GM23338 (cell line): ENCODE results near the gene RANBP6. TPM values are rescaled to one million over a fixed set of nuclear protein-coding genes. Genes with fewer than 3 reads are reported as not detected.

Experiments
- ATAC-seq: fragments of 200-7000 bp; cut with Tn5 transposase; 3 replicates; pipeline ENCODE4 v1.9.1; 2020
- DNase-seq: peaks from one replicate; pipeline ENCODE4 v3.0.0-alpha.2; 2015; ENCODE audit warnings: low spot score
- H2AFZ ChIP-seq: fragments of 200-600 bp; sonication (generic); 2 replicates; pipeline ENCODE4 v1.8.0; 2016; ENCODE audit warnings: antibody characterized with exemption, mild to moderate bottlenecking, moderate library complexity
- H3F3A ChIP-seq: fragments of 200-600 bp; sonication (generic); replicated peaks from 2 replicates; pipeline ENCODE4 v1.8.0; 2017; ENCODE audit warnings: antibody characterized with exemption, mixed run types, low read depth
- H3K27ac ChIP-seq: fragments of 200-600 bp; sonication (generic); 2 replicates; pipeline ENCODE4 v1.6.1; 2016; ENCODE audit warnings: low read depth
- H3K27me3 ChIP-seq: fragments of 200-600 bp; sonication (generic); 2 replicates; pipeline ENCODE4 v1.8.0; 2016; ENCODE audit warnings: mild to moderate bottlenecking, mixed run types, moderate library complexity; ENCODE audit not compliant: insufficient read depth
- H3K36me3 ChIP-seq: fragments of 200-600 bp; sonication (generic); 2 replicates; pipeline ENCODE4 v1.8.0; 2016; ENCODE audit warnings: mild to moderate bottlenecking; ENCODE audit not compliant: insufficient read depth
- H3K4me1 ChIP-seq: fragments of 200-600 bp; sonication (generic); 2 replicates; pipeline ENCODE4 v1.8.0; 2016; ENCODE audit warnings: mild to moderate bottlenecking, moderate library complexity; ENCODE audit not compliant: insufficient read depth
- H3K4me2 ChIP-seq: fragments of 200-600 bp; sonication (generic); 2 replicates; pipeline ENCODE4 v1.7.1; 2017; ENCODE audit warnings: mixed run types
- H3K4me3 ChIP-seq: fragments of 200-600 bp; sonication (generic); 2 replicates; pipeline ENCODE4 v1.6.1; 2016; ENCODE audit warnings: mixed run types
- H3K79me2 ChIP-seq: fragments of 200-600 bp; sonication (generic); replicated peaks from 2 replicates; pipeline ENCODE4 v1.8.0; 2017; ENCODE audit warnings: mild to moderate bottlenecking; ENCODE audit not compliant: insufficient read depth
- H3K9me2 ChIP-seq: fragments of 200-600 bp; sonication (generic); 2 replicates; pipeline ENCODE4 v1.8.0; 2017; ENCODE audit not compliant: insufficient read depth
- H4K20me1 ChIP-seq: fragments of 200-600 bp; sonication (generic); replicated peaks from 2 replicates; pipeline ENCODE4 v1.8.0; 2017; ENCODE audit warnings: mild to moderate bottlenecking; ENCODE audit not compliant: insufficient read depth
- H3K27ac Mint-ChIP-seq: 2 replicates; pipeline ENCODE4 v1.8.0; 2020; ENCODE audit warnings: inconsistent platforms, mild to moderate bottlenecking, moderate library complexity, mixed read lengths
- H3K27me3 Mint-ChIP-seq: 3 replicates; pipeline ENCODE4 v1.8.0; 2022; ENCODE audit warnings: low read depth, mild to moderate bottlenecking, moderate library complexity, mixed read lengths, inconsistent platforms; ENCODE audit not compliant: insufficient read depth, poor library complexity
- H3K36me3 Mint-ChIP-seq: 3 replicates; pipeline ENCODE4 v1.8.0; 2021; ENCODE audit warnings: low read depth, mild to moderate bottlenecking, inconsistent platforms, moderate library complexity, mixed read lengths
- H3K4me1 Mint-ChIP-seq: 3 replicates; pipeline ENCODE4 v1.8.0; 2020; ENCODE audit warnings: mild to moderate bottlenecking, inconsistent platforms, mixed read lengths
- H3K4me3 Mint-ChIP-seq: 3 replicates; pipeline ENCODE4 v1.8.0; 2021; ENCODE audit warnings: moderate library complexity, mild to moderate bottlenecking, inconsistent platforms, mixed read lengths
- H3K9me3 Mint-ChIP-seq: 3 replicates; pipeline ENCODE4 v1.8.0; 2020; ENCODE audit warnings: moderate library complexity, mild to moderate bottlenecking, inconsistent platforms, mixed read lengths
- CTCF ChIP-seq, 2 experiments: fragments of 200-600 bp in 1 of 2; sonication (generic) in 1 of 2; conservative IDR thresholded peaks; 2 replicates each; pipeline versions ENCODE4 v1.5.1 to v1.6.1; 2016 to 2017; ENCODE audit warnings: antibody characterized with exemption in 2 of 2, low read depth in 2 of 2, mild to moderate bottlenecking in 2 of 2, moderate library complexity in 1 of 2
- ETS1 ChIP-seq: IDR thresholded peaks from 2 replicates; pipeline ENCODE4 v1.6.1; 2016; ENCODE audit warnings: antibody characterized with exemption
- EZH2 ChIP-seq: fragments of 200-600 bp; sonication (generic); IDR thresholded peaks from one replicate; pipeline ENCODE4 v1.8.0; 2017; ENCODE audit warnings: antibody characterized with exemption, mild to moderate bottlenecking, low read depth; ENCODE audit not compliant: unreplicated experiment
- EZH2phosphoT487 ChIP-seq: fragments of 200-600 bp; sonication (generic); IDR thresholded peaks from one replicate; pipeline ENCODE4 v1.8.1; 2018; ENCODE audit warnings: antibody characterized with exemption; ENCODE audit not compliant: unreplicated experiment
- JUNB ChIP-seq: IDR thresholded peaks from one replicate; pipeline ENCODE4 v1.6.1; 2016; ENCODE audit warnings: antibody characterized with exemption; ENCODE audit not compliant: unreplicated experiment
- POLR2AphosphoS5 ChIP-seq: IDR thresholded peaks from 2 replicates; pipeline ENCODE4 v1.6.1; 2016; ENCODE audit warnings: antibody characterized with exemption, low read depth
- STAT1 ChIP-seq: IDR thresholded peaks from one replicate; pipeline ENCODE4 v1.6.1; 2016; ENCODE audit warnings: antibody characterized with exemption; ENCODE audit not compliant: unreplicated experiment
- ZNF114 ChIP-seq: fragments of 250-450 bp; sonication (Bioruptor Pico); IDR thresholded peaks from 2 replicates; pipeline ENCODE4 v1.5.0; 2020; ENCODE audit warnings: mild to moderate bottlenecking, moderate library complexity
- ZNF462 ChIP-seq: fragments of 250-450 bp; sonication (Bioruptor Pico); IDR thresholded peaks from 2 replicates; pipeline ENCODE4 v1.5.0; 2020; ENCODE audit warnings: mild to moderate bottlenecking, moderate library complexity
- polyA plus RNA-seq: library from polyadenylated mRNA; unstranded; fragments of >200 nt; fragmentation: Nextera tagmentation; extraction: Ambion mirVana; gene quantifications from 2 replicates; pipeline ENCODE4 v1.2.1, GENCODE V29; 2016
- total RNA-seq: library from RNA; depleted of rRNA; stranded (reverse); fragments of >200 nt; shearing (Covaris generic); gene quantifications from 2 replicates; pipeline ENCODE4 v1.2.3, GENCODE V29; 2014
- TF ChIP-seq, protein P1 (sequence below): IDR thresholded peaks from one replicate; pipeline ENCODE4 v1.6.1; 2018; ENCODE audit warnings: antibody characterized with exemption; ENCODE audit not compliant: unreplicated experiment

The RANBP6 gene
- total and polyA plus RNA-seq, 2 experiments from 2014 or later, result 9.4 to 26.4 TPM

GRCh38 chr9:6048039-6048438 is 32.6 kb upstream of the RANBP6 start (continued):
- TF ChIP-seq CTCF (conservative IDR thresholded peaks at IDR 0.05; ENCODE audit: low read depth in 2 of 2), result no peak

GRCh38 chr9:6047020-6047419 is 31.6 kb upstream of the RANBP6 start:
- H3K4me3 Mint-ChIP-seq, result no peak overlapping the region
- no peak for TF ChIP-seq CTCF (conservative IDR thresholded peaks at IDR 0.05; ENCODE audit: low read depth in 2 of 2)
- no peak for TF ChIP-seq STAT1
- TF ChIP-seq JUNB, result no peak
- TF ChIP-seq ZNF462 (CRISPR knock-in tag), result no peak
- TF ChIP-seq POLR2AphosphoS5, result no peak
- no peak for TF ChIP-seq ETS1
- TF ChIP-seq, protein P1, sequence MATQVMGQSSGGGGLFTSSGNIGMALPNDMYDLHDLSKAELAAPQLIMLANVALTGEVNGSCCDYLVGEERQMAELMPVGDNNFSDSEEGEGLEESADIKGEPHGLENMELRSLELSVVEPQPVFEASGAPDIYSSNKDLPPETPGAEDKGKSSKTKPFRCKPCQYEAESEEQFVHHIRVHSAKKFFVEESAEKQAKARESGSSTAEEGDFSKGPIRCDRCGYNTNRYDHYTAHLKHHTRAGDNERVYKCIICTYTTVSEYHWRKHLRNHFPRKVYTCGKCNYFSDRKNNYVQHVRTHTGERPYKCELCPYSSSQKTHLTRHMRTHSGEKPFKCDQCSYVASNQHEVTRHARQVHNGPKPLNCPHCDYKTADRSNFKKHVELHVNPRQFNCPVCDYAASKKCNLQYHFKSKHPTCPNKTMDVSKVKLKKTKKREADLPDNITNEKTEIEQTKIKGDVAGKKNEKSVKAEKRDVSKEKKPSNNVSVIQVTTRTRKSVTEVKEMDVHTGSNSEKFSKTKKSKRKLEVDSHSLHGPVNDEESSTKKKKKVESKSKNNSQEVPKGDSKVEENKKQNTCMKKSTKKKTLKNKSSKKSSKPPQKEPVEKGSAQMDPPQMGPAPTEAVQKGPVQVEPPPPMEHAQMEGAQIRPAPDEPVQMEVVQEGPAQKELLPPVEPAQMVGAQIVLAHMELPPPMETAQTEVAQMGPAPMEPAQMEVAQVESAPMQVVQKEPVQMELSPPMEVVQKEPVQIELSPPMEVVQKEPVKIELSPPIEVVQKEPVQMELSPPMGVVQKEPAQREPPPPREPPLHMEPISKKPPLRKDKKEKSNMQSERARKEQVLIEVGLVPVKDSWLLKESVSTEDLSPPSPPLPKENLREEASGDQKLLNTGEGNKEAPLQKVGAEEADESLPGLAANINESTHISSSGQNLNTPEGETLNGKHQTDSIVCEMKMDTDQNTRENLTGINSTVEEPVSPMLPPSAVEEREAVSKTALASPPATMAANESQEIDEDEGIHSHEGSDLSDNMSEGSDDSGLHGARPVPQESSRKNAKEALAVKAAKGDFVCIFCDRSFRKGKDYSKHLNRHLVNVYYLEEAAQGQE, result no peak
- no peak for TF ChIP-seq ZNF114 (CRISPR knock-in tag)
- no peak for TF ChIP-seq EZH2
- TF ChIP-seq EZH2phosphoT487, result no peak

More at GRCh38 chr9:6047020-6047419, 31.6 kb upstream of the RANBP6 start:
- Histone ChIP-seq H3K79me2 (no peaks in the 10 kb centered on the region), H3K4me3 (no peak overlapping the region), H3K36me3 (no peaks in the 10 kb centered on the region), H3K4me2 (no peak overlapping the region), H3F3A (no peaks in the 10 kb centered on the region), H4K20me1 (no peaks in the 10 kb centered on the region), H3K9me2 (peaks cover 5% of the 10 kb centered on the region; the same call in 1 of the 2 replicates), H2AFZ (no peak overlapping the region), H3K4me1 (no peaks in the 10 kb centered on the region), H3K27me3 (no peaks in the 10 kb centered on the region), H3K27ac (no peak overlapping the region)
- Mint-ChIP-seq H3K4me1 (no peaks in the 10 kb centered on the region; the same call in 2 of the 3 replicates), H3K36me3 (no peaks in the 10 kb centered on the region), H3K27ac (no peak overlapping the region), H3K27me3 (no peaks in the 10 kb centered on the region), H3K9me3 (no peaks in the 10 kb centered on the region)
- DNase-seq, result no peak
- ATAC-seq, result no peak
